ENCODE results near the gene RTL5. TPM values are rescaled to one million over a fixed set of nuclear protein-coding genes. Genes with fewer than 3 reads are reported as not detected.

Gene RTL5
- total and polyA plus RNA-seq, 8 donors = 10.6 to 29.8 (median 24.2) TPM

- Histone ChIP-seq H3K36me3 (no peaks in the 10 kb centered on the region), H3K4me3 (no peak overlapping the region), H3K27ac (no peak overlapping the region), H3K27me3 (peaks cover 6 to 12% of the 10 kb centered on the region in 2 donors), H3K9me3 (no peaks in the 10 kb centered on the region), H3K4me1 (peaks cover 0 to 59% of the 10 kb centered on the region in 2 donors)
- DNase-seq = no peak
- no peak for ATAC-seq
- no peak for TF ChIP-seq CTCF (IDR thresholded peaks at IDR 0.05)
- intact Hi-C loops (cut with DNase I) = loop anchor here in 1 of 2 donors (5.0 kb wide), 2 partner anchors 110 to 130 kb away; no protein-coding TSS in a partner anchor
Observed at GRCh38 chrX:72127332-72127731, 4.4 kb downstream of the RTL5 start.

DNA sequence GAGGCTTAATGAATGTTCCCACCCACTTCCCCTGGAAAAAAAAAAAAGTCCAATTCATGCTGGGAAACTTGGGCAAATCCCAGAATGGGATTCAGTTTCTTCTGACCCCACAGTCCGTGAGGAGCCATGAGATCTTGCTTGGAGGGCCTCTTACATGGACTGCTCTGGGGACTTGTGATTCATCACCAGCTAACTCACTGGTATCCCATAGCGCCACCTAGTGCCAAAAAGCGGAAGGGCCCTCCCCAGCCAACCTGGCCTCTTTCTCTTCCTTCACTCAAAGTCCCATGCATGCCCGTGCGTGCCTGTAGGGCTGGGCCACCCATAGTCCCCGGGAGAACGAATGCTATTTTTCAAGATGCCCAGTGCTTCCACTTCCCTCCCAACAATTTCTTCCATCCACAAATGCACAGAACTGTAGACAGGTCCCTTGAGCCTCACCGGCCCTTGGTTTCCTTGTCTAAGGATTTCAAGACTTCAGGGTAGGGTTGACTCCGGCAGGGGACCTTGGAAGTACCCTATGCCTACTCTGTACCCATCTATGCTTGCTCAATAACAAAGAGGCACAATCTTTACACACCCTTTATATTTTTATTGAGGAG lies 5.1 kb downstream of the RTL5 start:
- TF ChIP-seq CTCF (IDR thresholded peaks at IDR 0.05) = peak; percentile 86 to 90
- Histone ChIP-seq H3K4me3 (no peak overlapping the region), H3K4me1 (peaks cover 0 to 66% of the 10 kb centered on the region in 2 donors), H3K9me3 (no peaks in the 10 kb centered on the region), H3K36me3 (no peaks in the 10 kb centered on the region), H3K27me3 (peaks cover 6% of the 10 kb centered on the region in 2 donors), H3K27ac (peak overlapping the region in 1 of 2 donors; percentile 53)
- intact Hi-C loops (cut with DNase I) = loop anchor here in 1 of 2 donors (5.0 kb wide), 2 partner anchors 109 to 129 kb away; no protein-coding TSS in a partner anchor
- ATAC-seq (peak; percentile 89), DNase-seq (peak; percentile 70 to 88 (median 84))

- DNase-seq (no peak), ATAC-seq (peak; percentile 4)
- no peak overlapping the region for H3K4me3 ChIP-seq
- H3K9me3 ChIP-seq = no peaks in the 10 kb centered on the region
- intact Hi-C loops (cut with DNase I) = loop anchor here in 1 of 2 donors (5.0 kb wide), 2 partner anchors 109 to 129 kb away; no protein-coding TSS in a partner anchor
- no peak for TF ChIP-seq CTCF (IDR thresholded peaks at IDR 0.05)
- peak overlapping the region; percentile 50 to 53 for H3K27ac ChIP-seq
- peaks cover 1 to 71% of the 10 kb centered on the region in 2 donors for H3K4me1 ChIP-seq
- peaks cover 1 to 6% of the 10 kb centered on the region in 2 donors for H3K27me3 ChIP-seq
- no peaks in the 10 kb centered on the region for H3K36me3 ChIP-seq
Observed at GRCh38 chrX:72126048-72126415, 5.7 kb downstream of the RTL5 start.

DNA sequence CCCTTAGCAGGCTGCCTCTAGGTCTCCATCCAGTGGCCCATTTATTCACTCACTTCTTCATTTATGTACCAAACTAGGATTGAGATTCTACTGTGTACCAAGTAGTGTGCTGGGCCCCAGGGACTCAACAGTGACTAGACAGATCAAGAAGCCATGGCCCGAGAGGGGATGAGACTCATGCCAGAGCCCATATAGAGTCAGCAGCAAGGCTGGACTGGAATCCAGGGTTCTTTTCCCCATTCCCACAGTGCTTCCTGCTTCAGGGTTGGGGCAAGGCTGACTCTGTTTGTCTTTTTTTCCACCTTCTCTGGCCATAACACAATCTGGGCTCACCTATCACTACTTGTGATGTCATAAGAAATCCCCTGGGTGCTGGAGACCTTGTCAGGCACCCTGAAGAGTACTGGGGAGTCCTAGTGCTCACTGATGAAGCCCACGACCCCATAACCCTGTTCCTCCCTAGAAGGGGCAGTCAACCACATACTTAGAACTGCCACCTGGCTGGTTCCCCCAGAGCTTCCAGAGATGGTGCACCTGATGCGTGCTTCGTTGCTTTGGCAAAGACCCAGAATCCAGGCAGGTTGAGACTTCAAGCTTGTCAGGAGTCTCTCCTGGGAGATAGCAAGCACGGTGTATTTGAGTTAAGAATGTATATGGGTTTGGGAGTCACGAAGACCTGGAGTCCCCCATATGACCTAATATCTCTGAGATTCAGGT lies 6.2 kb downstream of the RTL5 start:
- Histone ChIP-seq H3K4me3 (no peak overlapping the region), H3K4me1 (peaks cover 6 to 73% of the 10 kb centered on the region in 2 donors), H3K36me3 (no peaks in the 10 kb centered on the region), H3K27me3 (peaks cover 0 to 6% of the 10 kb centered on the region in 2 donors), H3K27ac (no peak overlapping the region), H3K9me3 (no peaks in the 10 kb centered on the region)
- TF ChIP-seq CTCF (IDR thresholded peaks at IDR 0.05) = no peak
- no peak for ATAC-seq
- intact Hi-C loops (cut with DNase I) = loop anchor here in 1 of 2 donors (5.0 kb wide), 2 partner anchors 108 to 128 kb away; no protein-coding TSS in a partner anchor
- DNase-seq = no peak
